Measurements from ENCODE around the gene PTPMT1. TPM values are rescaled to one million over a fixed set of nuclear protein-coding genes. Genes with fewer than 3 reads are reported as not detected.

The PTPMT1 gene
- polyA plus RNA-seq, 3 donors: 50.5 to 60.5 (median 55.3) TPM

GRCh38 chr11:47593934-47594855, 28.8 kb downstream of the PTPMT1 start, which contains the start of gene C1QTNF4:
C1QTNF4 (minus strand) TSS chr11:47594411; CDS start chr11:47590810, 3,601 bp downstream.
- no peak for DNase-seq

GRCh38 chr11:47595029-47595428, 29.6 kb downstream of the PTPMT1 start:
- DNase-seq: no peak

GRCh38 chr11:47595967-47596366, 30.6 kb downstream of the PTPMT1 start:
- DNase-seq: no peak

GRCh38 chr11:47599902-47600301, 34.5 kb downstream of the PTPMT1 start:
- DNase-seq: no peak

GRCh38 chr11:47603295-47603694, 37.9 kb downstream of the PTPMT1 start:
- DNase-seq: no peak

GRCh38 chr11:47605921-47606320, 40.5 kb downstream of the PTPMT1 start:
- no peak for DNase-seq

- no peak for DNase-seq
These were observed 41.3 kb downstream of the PTPMT1 start for GRCh38 chr11:47606731-47607130.

GRCh38 chr11:47607380-47607779, 42.0 kb downstream of the PTPMT1 start:
- DNase-seq: no peak

- no peak for DNase-seq
These were observed 44.3 kb downstream of the PTPMT1 start for GRCh38 chr11:47609675-47610074.

GRCh38 chr11:47611348-47611794, 46.0 kb downstream of the PTPMT1 start:
- no peak for DNase-seq

GRCh38 chr11:47615249-47615648, 49.9 kb downstream of the PTPMT1 start:
- no peak for DNase-seq

GRCh38 chr11:47616726-47617416, 51.5 kb downstream of the PTPMT1 start:
- peak; percentile 54 for DNase-seq

- DNase-seq: no peak
These were observed 52.0 kb downstream of the PTPMT1 start for GRCh38 chr11:47617417-47617809.

- DNase-seq: no peak
These were observed 55.5 kb downstream of the PTPMT1 start for GRCh38 chr11:47620836-47621378.

Other genes starting within 250 kb of the PTPMT1 start
- gene MYBPC3, start 212.9 kb upstream of the PTPMT1 start, polyA plus RNA-seq (ENCODE audit: insufficient read length in 3 of 3): under 1 TPM; 0.07 to 0.14 (median 0.10) TPM
- gene SPI1, start 187.1 kb upstream of the PTPMT1 start, polyA plus RNA-seq (ENCODE audit: insufficient read length in 3 of 3): 1 to 10 TPM; 3.7 to 5.7 (median 4.6) TPM
- gene SLC39A13, start 157.0 kb upstream of the PTPMT1 start, polyA plus RNA-seq (ENCODE audit: insufficient read length in 3 of 3): 10 to 100 TPM; 58.4 to 71.9 (median 64.3) TPM
- gene PSMC3, start 139.2 kb upstream of the PTPMT1 start, polyA plus RNA-seq (ENCODE audit: insufficient read length in 3 of 3): 100 to 1,000 TPM; 137 to 154 (median 143) TPM
- gene RAPSN, start 116.5 kb upstream of the PTPMT1 start, polyA plus RNA-seq (ENCODE audit: insufficient read length in 3 of 3): under 1 TPM; 0.23 to 0.52 (median 0.49) TPM
- 100 to 1,000 TPM in 2 of 3 donors, 10 to 100 TPM in 1; 91.7 to 120 (median 119) TPM for gene CELF1, start 12.5 kb upstream of the PTPMT1 start, polyA plus RNA-seq (ENCODE audit: insufficient read length in 3 of 3)
- gene KBTBD4, start 13.4 kb downstream of the PTPMT1 start, polyA plus RNA-seq (ENCODE audit: insufficient read length in 3 of 3): 10 to 100 TPM; 28.6 to 29.4 (median 29.0) TPM
- gene NDUFS3, start 13.5 kb downstream of the PTPMT1 start, polyA plus RNA-seq (ENCODE audit: insufficient read length in 3 of 3): 100 to 1,000 TPM; 140 to 150 (median 144) TPM
- gene FAM180B, start 21.1 kb downstream of the PTPMT1 start, polyA plus RNA-seq (ENCODE audit: insufficient read length in 3 of 3): under 1 TPM; 0.26 to 0.70 (median 0.65) TPM
- gene C1QTNF4, start 28.8 kb downstream of the PTPMT1 start, polyA plus RNA-seq (ENCODE audit: insufficient read length in 3 of 3): 10 to 100 TPM in 2 of 3 donors, 1 to 10 TPM in 1; 6.8 to 14.3 (median 11.8) TPM
- gene MTCH2, start 77.0 kb downstream of the PTPMT1 start, polyA plus RNA-seq (ENCODE audit: insufficient read length in 3 of 3): 100 to 1,000 TPM; 122 to 130 (median 128) TPM
- gene AGBL2, start 149.8 kb downstream of the PTPMT1 start, polyA plus RNA-seq (ENCODE audit: insufficient read length in 3 of 3): 10 to 100 TPM in 2 of 3 donors, 1 to 10 TPM in 1; 6.1 to 16.2 (median 13.1) TPM
- 100 to 1,000 TPM in 2 of 3 donors, 10 to 100 TPM in 1; 86.8 to 205 (median 181) TPM for gene FNBP4, start 201.7 kb downstream of the PTPMT1 start, polyA plus RNA-seq (ENCODE audit: insufficient read length in 3 of 3)